Fibroblast of skin of scalp (primary cell): ENCODE results near the gene C1orf116. TPM values are rescaled to one million over a fixed set of nuclear protein-coding genes. Genes with fewer than 3 reads are reported as not detected.

Experiments
- DNase-seq: peaks from one replicate; pipeline ENCODE4 v3.0.0-alpha.2; 2013
- polyA plus RNA-seq, 2 experiments: library from polyadenylated mRNA; unstranded; fragments of 120-200 nt; gene quantifications; one replicate each; pipeline ENCODE4 v1.2.1, GENCODE V29; 2013; ENCODE audit not compliant: insufficient read length in 2 of 2

C1orf116 gene
- not detected for polyA plus RNA-seq (2013, experiment 1 of 2; ENCODE audit: insufficient read length)
- polyA plus RNA-seq (2013, experiment 2 of 2; ENCODE audit: insufficient read length): 0.18 TPM

DNA sequence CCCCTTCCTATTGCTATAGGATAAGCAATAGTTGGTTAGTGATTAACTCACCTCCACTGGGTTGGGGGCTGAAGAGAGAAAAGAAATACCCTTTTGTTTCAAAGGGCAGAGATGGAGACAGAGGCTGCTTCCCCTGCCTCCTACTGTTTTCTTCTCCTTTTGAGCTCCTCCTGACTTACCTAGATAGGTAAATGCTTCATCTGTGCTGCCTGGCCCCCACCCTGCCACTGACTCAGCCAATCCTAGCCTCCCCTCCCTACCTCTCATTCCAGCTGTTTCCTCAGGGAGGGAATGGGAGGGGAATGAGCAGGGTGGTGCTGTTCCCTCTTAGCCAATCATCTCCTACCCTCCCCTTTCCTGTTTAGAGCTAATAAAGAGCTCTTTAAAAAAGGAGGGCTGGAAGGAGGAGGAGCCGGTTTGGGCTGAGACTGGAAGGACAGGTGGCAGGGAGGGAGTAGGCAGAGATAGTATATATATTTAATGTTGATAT lies at the start of gene C1orf116:
C1orf116 (minus strand) TSS at position 229 of the 490 bp plus-strand sequence. CDS start 5,158 bp downstream, outside the sequence.
- DNase-seq: no peak

DNA sequence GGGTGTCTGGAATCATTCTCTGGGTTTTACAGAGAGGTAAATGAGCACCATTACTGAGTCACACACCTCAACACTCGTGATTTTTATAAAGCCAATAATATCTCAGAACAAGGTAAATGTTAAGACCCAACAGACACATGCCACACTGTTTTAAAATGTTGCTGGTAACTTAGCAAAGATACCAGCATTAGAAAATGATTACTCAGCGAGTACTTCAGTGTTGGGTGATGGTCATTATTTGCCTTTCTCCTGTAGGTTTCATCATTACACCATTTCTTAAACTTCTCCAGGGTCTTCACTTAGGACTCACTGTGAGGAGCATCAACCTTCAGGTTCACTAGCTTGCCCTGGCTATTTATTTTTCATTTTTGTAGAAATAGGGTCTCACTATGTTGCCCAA lies 49.2 kb upstream of the C1orf116 start:
- no peak for DNase-seq

DNA sequence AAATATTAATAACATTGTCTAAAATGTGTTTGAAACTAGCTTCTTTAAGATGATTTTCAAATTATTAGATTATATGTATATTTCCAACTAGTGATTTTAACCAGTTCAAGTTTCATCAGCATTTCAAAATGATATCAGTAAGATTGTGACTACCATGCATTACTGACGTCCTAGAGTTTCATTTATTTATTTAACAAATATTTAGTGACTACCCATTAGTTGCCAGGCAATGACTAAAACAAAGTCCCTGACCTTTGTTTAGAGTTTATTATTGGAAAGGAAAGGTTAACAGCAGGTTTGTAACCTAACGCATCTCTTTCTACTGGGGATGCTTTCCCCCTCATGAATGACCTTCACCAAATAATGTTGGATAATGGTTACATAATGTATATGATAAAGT lies 48.5 kb upstream of the C1orf116 start:
- no peak for DNase-seq

DNA sequence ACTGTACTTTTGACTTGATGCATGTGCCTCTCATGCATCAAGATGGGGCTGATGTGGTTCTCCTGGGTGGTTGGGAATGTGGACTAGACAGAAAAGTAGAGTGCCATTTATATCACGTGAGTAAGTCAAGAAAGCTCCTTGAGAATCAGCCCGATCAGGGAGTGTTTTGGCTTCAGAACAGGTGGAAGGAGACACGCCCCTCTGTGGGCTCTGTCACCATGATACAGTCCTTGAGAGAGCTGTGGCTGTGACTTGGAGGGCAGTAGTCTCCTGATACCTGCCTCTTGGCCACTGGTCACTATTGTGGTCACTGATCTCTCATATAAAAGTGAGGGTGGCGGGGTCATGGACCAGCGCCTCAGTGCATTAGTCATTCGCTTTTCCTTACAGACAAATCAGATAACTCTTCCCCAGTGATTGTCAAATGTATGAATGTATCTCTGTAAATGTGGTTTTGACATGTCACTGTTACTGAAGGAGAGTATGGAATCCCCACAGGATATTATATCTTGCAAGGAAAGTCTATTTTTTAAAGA lies 47.2 kb upstream of the C1orf116 start:
- no peak for DNase-seq

DNA sequence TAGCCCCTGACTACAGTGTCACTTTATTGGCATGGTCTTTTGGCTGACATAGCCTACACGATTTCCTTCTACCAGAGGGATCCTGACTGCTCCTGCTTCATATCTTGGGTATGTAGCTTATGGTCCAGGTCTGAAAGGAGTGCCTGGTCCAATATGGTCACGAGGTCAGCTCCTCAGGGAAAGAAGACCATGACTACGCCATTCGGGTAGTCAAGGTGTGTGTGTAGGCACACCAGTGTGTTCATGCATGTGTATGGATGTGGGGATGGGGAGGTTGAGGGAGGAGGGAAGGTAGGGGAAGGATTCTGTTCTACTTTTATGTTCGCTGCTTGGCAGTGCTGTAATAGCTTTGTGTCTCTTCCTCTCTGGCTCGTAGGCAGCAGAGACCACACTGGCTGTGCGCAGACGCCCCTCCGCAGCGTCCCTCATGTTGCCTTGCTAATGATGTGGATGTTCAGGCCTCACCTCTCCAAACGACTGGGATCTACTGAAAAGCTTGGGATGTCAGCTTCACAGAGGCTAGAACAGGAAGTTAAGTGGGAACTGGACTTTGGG lies 46.1 kb upstream of the C1orf116 start:
- no peak for DNase-seq

DNA sequence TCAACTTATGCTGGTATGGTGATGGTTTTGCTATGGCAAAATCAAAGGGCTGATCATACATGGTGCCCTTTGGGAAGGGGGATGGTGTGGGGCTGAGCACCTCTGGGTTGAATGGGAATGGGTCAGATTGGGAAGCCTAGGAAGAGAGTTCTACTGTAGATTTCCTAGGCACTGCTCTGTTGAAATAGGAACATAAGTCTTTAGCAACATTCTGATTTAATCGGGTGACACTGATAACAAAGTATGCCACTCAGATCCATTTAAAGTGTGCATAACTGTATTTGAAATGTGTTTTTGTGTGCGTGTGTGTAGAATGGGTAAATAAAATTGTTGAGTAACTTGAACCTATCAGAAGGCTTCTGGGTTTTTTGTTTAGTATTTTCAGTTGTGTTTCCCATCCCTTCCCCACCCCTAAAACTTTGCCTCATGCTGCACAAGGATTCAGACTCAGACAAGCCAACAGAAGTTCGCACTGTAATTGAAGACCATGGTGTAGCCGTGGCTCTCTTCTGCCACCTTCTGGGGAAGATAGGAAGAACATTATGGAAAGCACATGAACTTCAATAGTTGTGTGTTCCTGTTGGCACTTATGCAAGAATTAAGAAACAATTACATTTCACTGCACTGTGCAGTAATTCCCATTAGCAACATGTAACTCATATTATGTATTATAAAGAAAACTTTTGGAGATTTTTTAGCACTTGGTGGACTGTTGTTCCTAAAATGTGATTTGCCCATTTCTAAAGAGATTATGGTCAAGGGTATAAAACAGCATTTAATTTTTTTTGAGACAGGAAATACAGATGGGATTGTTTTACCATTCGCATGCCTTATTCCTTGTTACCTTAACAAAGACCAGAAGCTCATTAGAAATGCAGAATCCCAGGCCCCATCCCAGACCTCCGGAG lies 45.2 kb upstream of the C1orf116 start:
- DNase-seq: peak; percentile 74

DNA sequence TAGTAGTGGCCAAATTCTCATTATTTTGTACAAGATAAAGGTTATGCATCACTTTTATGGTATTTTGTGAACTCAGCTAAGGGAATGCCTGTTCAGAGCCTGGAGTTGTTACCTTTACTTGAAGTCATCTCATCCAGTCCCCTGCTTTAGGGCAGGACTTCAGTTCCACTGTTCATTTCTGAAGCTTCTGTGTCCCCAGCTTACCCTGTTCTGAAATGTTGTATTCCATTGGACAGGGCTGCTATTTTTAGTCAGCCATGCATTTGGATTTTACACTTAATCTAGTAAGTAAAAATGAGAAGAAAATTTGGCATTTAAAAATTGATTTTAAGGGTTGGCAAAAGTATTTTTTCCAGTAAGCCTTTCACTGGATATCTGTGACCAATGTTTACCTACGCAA lies 44.5 kb upstream of the C1orf116 start:
- DNase-seq: no peak

DNA sequence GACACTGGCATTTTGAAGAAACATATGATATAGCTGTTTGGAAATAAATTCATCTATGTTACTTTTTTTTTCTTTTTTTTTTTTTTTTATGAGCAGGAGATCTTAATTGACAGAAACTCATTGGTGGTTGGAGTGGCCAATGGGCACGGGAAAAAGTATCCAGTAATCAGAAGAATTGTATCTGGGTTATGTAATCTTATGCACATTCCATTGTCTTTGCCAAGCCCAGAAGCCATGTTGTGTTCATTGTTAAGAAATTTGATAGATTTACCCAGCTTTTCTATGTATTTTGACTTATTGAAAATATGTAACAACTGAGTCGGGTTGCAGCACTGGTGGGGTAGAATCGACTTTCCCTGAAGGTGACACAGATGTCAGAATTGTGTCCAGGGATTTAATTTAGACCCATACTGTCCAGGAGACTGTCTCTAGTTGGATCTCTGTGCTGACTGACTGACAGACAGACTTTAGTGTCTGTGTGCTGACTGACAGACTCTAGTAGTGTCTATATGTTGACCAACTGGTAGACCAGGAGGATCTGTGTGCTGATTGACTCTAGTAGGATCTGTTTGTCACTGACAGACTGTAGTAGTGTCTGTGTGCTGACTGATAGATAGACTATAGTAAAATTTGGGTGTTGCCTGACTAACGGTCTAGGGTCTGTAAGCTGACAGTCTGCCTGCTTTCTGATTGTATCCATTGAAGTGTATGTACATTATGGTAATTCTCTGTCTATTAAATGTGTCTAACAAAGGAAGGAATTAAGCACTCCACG lies 43.8 kb upstream of the C1orf116 start:
- peak; percentile 15 for DNase-seq

DNA sequence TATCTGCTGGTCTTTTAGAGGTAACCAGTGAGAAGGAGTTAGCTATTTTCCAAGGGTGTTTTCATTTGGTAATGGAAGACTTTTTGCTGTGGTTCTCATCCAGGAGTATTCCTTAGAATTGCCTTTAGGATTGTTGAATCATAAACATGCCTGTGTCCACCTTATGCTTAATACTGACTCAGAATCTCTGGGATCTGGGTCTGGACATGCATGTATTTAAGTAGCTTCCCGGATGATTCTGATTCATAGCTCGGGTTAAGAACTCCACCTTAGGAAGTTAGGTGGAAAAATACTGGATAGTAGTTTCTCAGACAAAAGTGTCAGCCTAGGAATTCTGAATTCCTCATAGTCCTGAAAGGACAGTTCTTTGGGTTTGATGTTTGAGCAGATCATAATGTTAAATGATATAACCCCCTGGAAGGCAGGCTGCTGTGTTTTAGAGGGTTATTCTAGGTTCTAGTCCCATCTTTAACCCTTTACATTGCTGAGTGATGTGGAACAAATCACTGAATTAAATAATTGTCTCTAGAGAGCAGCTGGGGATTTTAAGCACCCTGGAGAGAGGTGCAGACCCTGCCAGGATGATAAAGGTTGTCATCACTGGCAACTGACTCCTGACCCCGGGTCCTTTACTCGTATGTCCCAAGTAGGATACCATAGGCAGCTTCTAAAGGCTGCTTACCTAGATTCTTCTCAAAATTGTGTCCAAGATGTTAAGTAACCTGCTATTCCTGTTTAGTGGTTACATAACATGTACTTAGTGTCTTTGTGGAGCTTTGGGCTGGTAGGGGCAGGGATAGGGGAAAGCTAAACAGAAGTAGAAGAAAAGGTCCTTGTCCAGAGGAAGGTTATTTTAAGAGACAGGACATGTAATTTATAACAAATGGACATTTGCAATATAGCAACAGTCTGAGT lies 41.6 kb upstream of the C1orf116 start:
- no peak for DNase-seq

DNA sequence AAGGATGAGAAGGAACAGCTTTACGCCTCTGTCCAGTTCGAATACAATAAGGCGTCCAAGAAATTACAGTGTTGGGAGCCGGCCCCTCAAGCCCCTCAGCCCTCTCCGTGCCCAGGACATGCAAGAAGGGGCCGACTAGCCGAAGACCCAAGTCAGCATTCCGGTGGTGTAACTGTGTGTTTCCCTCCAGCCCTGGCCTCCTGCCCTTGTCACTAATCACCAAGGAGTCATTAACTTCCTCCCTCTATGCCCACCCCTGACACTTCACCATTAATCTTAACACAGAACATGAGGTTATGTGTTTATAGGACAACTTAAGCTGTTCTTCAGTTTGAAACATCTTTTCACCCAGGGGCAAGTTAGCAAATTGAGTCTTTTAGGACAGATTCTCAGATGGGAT lies 39.7 kb upstream of the C1orf116 start:
- DNase-seq: no peak

DNA sequence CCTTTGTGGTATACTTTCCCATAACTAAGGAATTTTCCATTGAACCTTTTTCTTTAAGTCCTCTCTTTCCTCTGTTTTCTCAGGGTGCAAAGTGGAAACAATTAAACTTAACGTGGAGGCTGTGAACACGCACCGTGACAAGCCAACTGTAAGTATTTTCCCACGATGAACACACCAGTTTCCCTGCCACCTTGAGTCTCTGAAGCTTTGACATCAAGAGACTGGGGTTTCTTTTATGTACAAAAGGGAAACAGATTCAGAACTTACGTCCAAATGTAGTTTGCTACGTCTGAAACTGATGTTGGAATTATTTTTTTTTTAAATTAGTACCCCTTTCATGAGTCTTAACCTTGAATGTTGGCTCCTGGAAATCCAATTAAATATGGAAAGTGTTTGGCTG lies 38.9 kb upstream of the C1orf116 start:
- DNase-seq: no peak

DNA sequence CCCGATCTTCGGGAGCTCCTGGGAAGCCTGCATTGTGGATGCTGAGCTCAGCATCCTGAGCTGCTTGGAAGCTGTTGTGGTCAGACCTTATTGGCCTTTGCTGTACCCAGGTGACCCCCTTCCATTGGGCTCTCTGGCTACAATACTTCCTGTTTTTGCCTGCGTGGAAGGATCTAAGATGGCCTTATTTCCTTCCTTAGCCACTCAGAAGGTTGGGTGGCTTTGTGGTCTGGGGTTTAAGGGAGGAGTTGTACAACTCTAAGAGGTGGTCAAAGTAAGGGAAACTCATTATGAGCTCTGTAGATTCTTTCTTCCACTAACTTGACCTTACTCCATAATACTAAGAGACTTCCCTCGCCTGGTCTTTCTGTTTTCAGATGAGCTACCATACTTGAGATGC lies 38.3 kb upstream of the C1orf116 start:
- DNase-seq: no peak

DNA sequence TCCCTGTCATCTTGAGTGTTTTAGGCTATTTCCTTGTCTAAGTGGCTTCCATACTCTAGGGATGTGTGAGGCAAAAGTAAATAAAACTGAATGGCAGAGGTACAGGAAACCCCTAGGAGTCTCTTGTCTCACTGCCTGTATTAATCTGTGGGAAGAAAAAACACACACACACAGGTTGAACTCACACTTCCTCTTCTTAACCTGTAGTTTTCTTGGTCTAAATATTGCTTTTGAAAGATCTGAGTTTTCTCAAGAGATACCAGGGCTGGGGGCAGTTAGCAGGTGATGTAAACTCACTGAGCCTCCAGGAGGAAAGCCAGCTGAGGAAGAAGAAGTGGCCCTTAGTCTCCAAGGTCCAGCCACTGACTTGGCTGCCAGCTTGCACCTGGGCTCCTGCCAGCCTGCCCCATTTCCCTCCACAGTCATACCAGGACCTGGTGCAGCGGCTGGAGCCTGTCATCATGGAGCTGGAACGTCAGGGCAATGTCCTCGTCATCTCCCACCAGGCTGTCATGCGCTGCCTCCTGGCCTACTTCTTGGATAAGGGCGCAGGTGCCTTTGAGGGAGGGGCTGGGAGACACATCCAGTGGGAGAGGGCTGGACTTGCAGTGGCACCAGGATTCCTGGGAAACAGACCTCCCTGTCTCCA lies 37.4 kb upstream of the C1orf116 start:
- DNase-seq: no peak

DNA sequence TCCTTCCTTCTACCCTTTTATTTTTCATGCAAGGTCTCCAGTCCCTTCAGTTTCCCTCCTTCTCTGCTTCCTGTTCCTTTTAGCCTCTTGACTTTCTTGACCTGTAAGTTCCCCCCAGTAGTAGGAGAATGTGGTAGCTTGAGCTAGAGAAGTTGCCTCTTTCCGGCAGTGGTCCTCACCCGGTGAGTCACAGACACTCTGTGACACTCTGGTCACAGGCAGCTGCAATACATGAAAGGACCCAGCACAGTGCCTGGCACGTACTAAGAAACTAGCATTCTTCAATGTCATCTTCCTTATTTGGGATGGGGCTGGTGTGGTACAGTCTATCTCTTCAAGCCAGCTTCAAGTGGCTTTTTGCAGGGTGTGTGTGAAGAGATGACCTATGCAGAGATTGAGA lies 36.5 kb upstream of the C1orf116 start:
- DNase-seq: no peak

DNA sequence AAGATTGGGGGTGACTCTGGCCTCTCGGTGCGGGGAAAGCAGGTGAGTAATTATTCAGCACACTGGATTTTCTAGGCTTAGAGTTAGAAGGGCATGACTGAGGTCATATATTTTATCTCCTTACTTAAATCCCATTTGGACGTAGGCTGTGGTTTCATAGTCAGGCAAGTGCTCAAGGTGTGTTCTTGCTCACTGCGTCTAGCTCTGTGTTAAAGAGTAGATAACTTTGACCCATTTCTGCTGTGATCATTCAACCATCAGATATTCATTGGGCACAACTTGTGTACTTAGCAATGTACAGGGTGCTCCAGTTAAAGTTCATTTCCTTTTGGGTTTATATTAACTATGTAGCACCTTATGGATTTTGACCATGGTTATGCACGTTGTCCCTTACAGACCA lies 35.1 kb upstream of the C1orf116 start:
- DNase-seq: no peak

DNA sequence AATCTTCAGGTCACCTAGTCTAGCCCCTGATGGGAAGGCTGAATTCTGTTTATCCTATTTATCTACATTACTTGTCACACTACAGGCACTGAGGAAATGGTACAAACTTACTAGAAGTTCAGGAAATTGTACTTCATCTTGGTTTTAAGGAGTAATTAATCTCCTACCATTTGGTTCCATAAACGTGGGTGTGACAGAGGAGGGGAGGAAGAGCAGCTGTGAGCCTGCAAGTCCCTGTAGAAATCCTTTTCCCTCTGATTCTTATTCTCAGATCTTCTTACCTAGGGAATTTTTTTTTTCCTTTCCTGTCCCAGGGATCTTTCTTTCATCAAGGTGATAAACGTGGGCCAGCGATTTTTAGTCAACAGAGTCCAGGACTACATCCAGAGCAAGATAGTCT lies 34.6 kb upstream of the C1orf116 start:
- no peak for DNase-seq

DNA sequence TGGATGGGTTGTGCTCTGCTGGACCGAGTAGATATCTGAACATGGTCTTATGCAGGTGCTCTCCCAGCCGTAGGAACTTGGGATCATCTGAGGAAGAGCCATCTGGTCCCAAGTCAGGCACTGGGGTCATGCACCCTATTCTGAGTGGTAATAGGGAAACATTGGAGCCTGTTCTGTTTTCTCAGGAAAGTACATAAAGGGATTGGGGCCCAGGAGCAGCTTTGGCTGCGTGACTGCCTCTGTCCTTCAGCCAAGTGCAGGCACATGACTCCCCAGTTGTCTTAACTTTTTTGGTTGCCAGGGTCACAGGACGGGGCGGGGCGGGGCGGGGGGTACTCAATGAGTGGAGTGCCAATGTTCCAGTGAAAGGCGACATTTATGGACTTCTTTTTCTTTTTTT lies 32.0 kb upstream of the C1orf116 start:
- no peak for DNase-seq

DNA sequence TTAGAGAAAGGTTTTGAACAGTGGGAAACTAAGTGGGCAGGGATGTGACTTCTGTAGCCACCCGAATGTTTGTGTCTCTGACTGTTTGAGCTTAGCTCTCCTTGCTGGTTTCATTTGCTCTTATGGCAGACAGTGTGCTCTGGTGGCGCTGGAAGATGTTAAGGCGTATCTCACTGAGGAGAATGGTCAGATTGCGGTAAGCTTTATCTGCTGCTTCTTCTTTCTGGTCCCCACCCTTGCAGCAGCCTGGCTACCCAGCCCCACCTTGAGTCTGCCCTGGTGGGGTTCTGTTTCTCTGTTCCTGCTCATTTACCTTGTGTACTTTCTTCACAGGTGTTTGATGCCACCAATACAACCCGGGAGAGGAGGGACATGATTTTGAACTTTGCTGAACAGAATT lies 30.5 kb upstream of the C1orf116 start:
- no peak for DNase-seq

DNA sequence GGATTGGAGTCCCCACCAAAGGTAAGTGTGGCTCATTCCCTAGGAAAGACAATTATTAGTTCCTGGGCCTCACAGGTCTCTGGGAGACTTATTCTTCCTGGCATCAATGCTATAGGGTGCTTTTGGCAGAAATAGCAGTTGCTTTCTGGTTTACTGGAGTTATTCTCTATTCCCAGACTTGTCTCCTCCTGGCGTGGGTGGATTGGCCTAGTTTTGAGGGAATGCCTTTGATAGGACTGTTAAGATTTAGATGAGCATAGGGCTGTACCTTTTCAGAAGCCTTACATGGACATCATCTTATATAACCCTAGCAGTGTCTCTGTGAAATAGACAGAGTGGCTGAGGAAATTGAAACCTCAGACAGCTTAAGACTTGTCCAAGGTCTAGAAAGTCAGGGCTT lies 29.5 kb upstream of the C1orf116 start:
- DNase-seq: no peak

DNA sequence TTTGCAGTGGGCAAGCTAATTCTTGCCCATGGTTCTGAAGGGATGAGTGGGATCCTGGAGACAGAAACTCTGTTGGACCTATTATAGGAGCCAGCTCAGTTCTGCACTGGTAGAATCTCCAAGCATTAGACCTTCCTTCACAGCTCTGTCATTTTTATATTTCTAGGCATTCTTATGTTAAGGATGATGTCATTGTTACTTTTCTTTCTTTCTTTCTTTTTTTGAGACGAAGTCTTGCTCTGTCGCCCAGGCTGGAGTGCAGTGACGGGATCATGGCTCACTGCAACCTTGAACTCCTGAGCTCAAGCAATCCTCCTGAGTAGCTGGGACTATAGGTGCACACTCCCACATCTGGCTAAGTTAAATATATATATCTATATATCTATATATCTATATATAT lies 28.0 kb upstream of the C1orf116 start:
- DNase-seq: no peak

DNA sequence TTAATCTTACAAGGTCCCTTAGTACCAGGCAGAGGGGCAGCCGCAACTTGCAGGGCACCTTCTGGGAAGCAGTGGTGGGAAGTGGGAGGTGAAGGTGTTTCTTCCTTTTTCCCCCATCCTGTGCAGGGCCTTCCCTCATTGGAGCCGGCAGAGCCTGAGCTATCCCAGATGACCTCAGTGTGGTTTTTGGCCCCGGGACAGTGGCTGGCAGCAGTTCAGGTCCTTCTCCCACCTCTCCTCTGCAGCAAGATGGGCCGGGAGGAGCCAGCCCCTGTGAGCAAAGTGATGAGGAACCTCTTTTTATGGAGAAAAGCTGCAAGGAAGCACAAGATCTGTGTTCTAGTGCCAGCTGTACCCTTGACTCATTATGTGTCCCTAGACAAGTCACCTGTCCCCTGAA lies 27.3 kb upstream of the C1orf116 start:
- DNase-seq: no peak
